SK-N-SH treated with all-trans-retinoic acid at 6 μM for 48 hours (cell line): ENCODE results near the gene MKNK2.
A peak's percentile ranks its signal among the peaks of the same experiment; 100 is the strongest.

ENCODE experiments used
- ATAC-seq: fragments of 200-7000 bp; cut with Tn5 transposase; 3 replicates; pipeline ENCODE4 v1.9.1; 2020; ENCODE audit warnings: mild to moderate bottlenecking, moderate library complexity
- ARNTL ChIP-seq: fragments of 450-650 bp; formaldehyde crosslinking; IDR thresholded peaks from 2 replicates; pipeline ENCODE4 v1.5.0; 2020; ENCODE audit warnings: low read depth, mild to moderate bottlenecking, moderate library complexity, borderline replicate concordance
- BACH2 ChIP-seq: fragments of 250-450 bp; sonication (Bioruptor Pico); IDR thresholded peaks from 2 replicates; pipeline ENCODE4 v1.9.0; 2021; ENCODE audit warnings: mild to moderate bottlenecking, borderline replicate concordance
- CREB5 ChIP-seq: fragments of 250-450 bp; sonication (Bioruptor Pico); IDR thresholded peaks from 2 replicates; pipeline ENCODE4 v1.5.1; 2020; ENCODE audit warnings: low read depth, mild to moderate bottlenecking, moderate library complexity
- CSDC2 ChIP-seq: fragments of 250-450 bp; sonication (Bioruptor Pico); IDR thresholded peaks from 2 replicates; pipeline ENCODE4 v1.5.0; 2020; ENCODE audit warnings: mild to moderate bottlenecking, moderate library complexity
- CSRNP3 ChIP-seq: fragments of 250-450 bp; sonication (Bioruptor Pico); IDR thresholded peaks from 2 replicates; pipeline ENCODE4 v1.5.1; 2021; ENCODE audit warnings: mild to moderate bottlenecking, moderate library complexity
- ESRRG ChIP-seq: fragments of 250-450 bp; sonication (Bioruptor Pico); IDR thresholded peaks from 2 replicates; pipeline ENCODE4 v1.6.1; 2021; ENCODE audit warnings: mild to moderate bottlenecking
- ISL1 ChIP-seq: fragments of 250-450 bp; sonication (Bioruptor Pico); IDR thresholded peaks from 2 replicates; pipeline ENCODE4 v2.1.2; 2022; ENCODE audit warnings: mild to moderate bottlenecking, moderate library complexity
- OSR1 ChIP-seq: fragments of 250-450 bp; sonication (Bioruptor Pico); IDR thresholded peaks from 2 replicates; pipeline ENCODE4 v1.8.0; 2022; ENCODE audit warnings: moderate library complexity, mild to moderate bottlenecking, inconsistent platforms
- POU6F1 ChIP-seq: fragments of 250-450 bp; sonication (Bioruptor Pico); IDR thresholded peaks from 2 replicates; pipeline ENCODE4 v1.8.0; 2021; ENCODE audit warnings: low read depth, mild to moderate bottlenecking, moderate library complexity, borderline replicate concordance
- PPARA ChIP-seq: fragments of 250-450 bp; sonication (Bioruptor Pico); IDR thresholded peaks from 2 replicates; pipeline ENCODE4 v1.5.0; 2020; ENCODE audit warnings: mild to moderate bottlenecking, borderline replicate concordance
- RARB ChIP-seq: fragments of 250-450 bp; sonication (Bioruptor Pico); IDR thresholded peaks from 2 replicates; pipeline ENCODE4 v1.8.0; 2021; ENCODE audit warnings: mild to moderate bottlenecking, moderate library complexity
- SNAI2 ChIP-seq: fragments of 250-450 bp; sonication (Bioruptor Pico); IDR thresholded peaks from 2 replicates; pipeline ENCODE4 v1.5.0; 2020; ENCODE audit warnings: mild to moderate bottlenecking, moderate library complexity
- TCF4 ChIP-seq: fragments of 250-450 bp; sonication (Bioruptor Pico); IDR thresholded peaks from 2 replicates; pipeline ENCODE4 v1.8.0; 2021; ENCODE audit warnings: mild to moderate bottlenecking, moderate library complexity, borderline replicate concordance
- TOX ChIP-seq: fragments of 250-450 bp; sonication (Bioruptor Pico); IDR thresholded peaks from 2 replicates; pipeline ENCODE4 v1.8.0; 2021; ENCODE audit warnings: mild to moderate bottlenecking, moderate library complexity, borderline replicate concordance
- TSHZ2 ChIP-seq: fragments of 250-450 bp; sonication (Bioruptor Pico); IDR thresholded peaks from 2 replicates; pipeline ENCODE4 v1.5.0; 2020; ENCODE audit warnings: mild to moderate bottlenecking, moderate library complexity
- ZC3H10 ChIP-seq: fragments of 250-450 bp; sonication (Bioruptor Pico); IDR thresholded peaks from 2 replicates; pipeline ENCODE4 v1.5.1; 2021; ENCODE audit warnings: mild to moderate bottlenecking, moderate library complexity
- ZFP3 ChIP-seq: fragments of 250-450 bp; sonication (Bioruptor Pico); IDR thresholded peaks from 2 replicates; pipeline ENCODE4 v1.5.0; 2020; ENCODE audit warnings: mild to moderate bottlenecking, moderate library complexity
- ZFP30 ChIP-seq: fragments of 450-650 bp; formaldehyde crosslinking; IDR thresholded peaks from 2 replicates; pipeline ENCODE4 v1.5.0; 2022; ENCODE audit warnings: mild to moderate bottlenecking, moderate library complexity
- ZNF565 ChIP-seq: fragments of 450-650 bp; formaldehyde crosslinking; conservative IDR thresholded peaks from 2 replicates; pipeline ENCODE4 v1.5.0; 2020; ENCODE audit warnings: low read depth, mild to moderate bottlenecking, moderate library complexity
- ZNF70 ChIP-seq: fragments of 450-650 bp; formaldehyde crosslinking; IDR thresholded peaks from 2 replicates; pipeline ENCODE4 v1.5.0; 2020; ENCODE audit warnings: mild to moderate bottlenecking, moderate library complexity
- ZNF8 ChIP-seq: fragments of 450-650 bp; formaldehyde crosslinking; IDR thresholded peaks from 2 replicates; pipeline ENCODE4 v1.5.0; 2020; ENCODE audit warnings: mild to moderate bottlenecking, moderate library complexity

Gene MKNK2

GRCh38 chr19:2089727-2090053 is 38.6 kb upstream of the MKNK2 start:
- TF ChIP-seq ZFP3 (CRISPR knock-in tag) (no peak), ZC3H10 (CRISPR knock-in tag) (no peak), POU6F1 (CRISPR knock-in tag) (no peak), TCF4 (CRISPR knock-in tag) (no peak), TSHZ2 (CRISPR knock-in tag) (no peak), ZNF70 (no peak), ZFP30 (CRISPR knock-in tag) (no peak), ZNF565 (CRISPR knock-in tag) (no peak), TOX (no peak), ESRRG (no peak), PPARA (CRISPR knock-in tag) (no peak), CSDC2 (CRISPR knock-in tag) (no peak), CSRNP3 (CRISPR knock-in tag) (no peak)
- ATAC-seq = no peak; the same call in 2 of the 3 replicates

GRCh38 chr19:2089001-2089711 is 38.1 kb upstream of the MKNK2 start:
- ATAC-seq = peak; percentile 20; the same call in 2 of the 3 replicates
- TF ChIP-seq TSHZ2 (CRISPR knock-in tag) = no peak
- no peak for TF ChIP-seq PPARA (CRISPR knock-in tag)
- no peak for TF ChIP-seq ZFP30 (CRISPR knock-in tag)
- no peak for TF ChIP-seq ARNTL
- TF ChIP-seq ZNF70 = no peak
- TF ChIP-seq BACH2 = no peak
- TF ChIP-seq OSR1 (CRISPR knock-in tag) = no peak
- TF ChIP-seq ZNF8 (CRISPR knock-in tag) = no peak
- no peak for TF ChIP-seq TOX

GRCh38 chr19:2087621-2088100 is 36.6 kb upstream of the MKNK2 start:
- no peak for ATAC-seq
- no peak for TF ChIP-seq POU6F1 (CRISPR knock-in tag)
- TF ChIP-seq TOX = no peak
- no peak for TF ChIP-seq ZNF70
- no peak for TF ChIP-seq ZFP30 (CRISPR knock-in tag)
- TF ChIP-seq ISL1 (CRISPR knock-in tag) = no peak
- TF ChIP-seq ARNTL = no peak
- TF ChIP-seq CREB5 = no peak
- TF ChIP-seq ZFP3 (CRISPR knock-in tag) = no peak
- TF ChIP-seq SNAI2 (CRISPR knock-in tag) = no peak
- no peak for TF ChIP-seq TCF4 (CRISPR knock-in tag)
- TF ChIP-seq ZNF565 (CRISPR knock-in tag) = no peak
- TF ChIP-seq CSRNP3 (CRISPR knock-in tag) = no peak
- no peak for TF ChIP-seq ZNF8 (CRISPR knock-in tag)
- TF ChIP-seq ZC3H10 (CRISPR knock-in tag) = no peak
- no peak for TF ChIP-seq RARB (CRISPR knock-in tag)
- no peak for TF ChIP-seq OSR1 (CRISPR knock-in tag)
